Measurements from ENCODE around the gene WDR35.

WDR35 gene

DNA sequence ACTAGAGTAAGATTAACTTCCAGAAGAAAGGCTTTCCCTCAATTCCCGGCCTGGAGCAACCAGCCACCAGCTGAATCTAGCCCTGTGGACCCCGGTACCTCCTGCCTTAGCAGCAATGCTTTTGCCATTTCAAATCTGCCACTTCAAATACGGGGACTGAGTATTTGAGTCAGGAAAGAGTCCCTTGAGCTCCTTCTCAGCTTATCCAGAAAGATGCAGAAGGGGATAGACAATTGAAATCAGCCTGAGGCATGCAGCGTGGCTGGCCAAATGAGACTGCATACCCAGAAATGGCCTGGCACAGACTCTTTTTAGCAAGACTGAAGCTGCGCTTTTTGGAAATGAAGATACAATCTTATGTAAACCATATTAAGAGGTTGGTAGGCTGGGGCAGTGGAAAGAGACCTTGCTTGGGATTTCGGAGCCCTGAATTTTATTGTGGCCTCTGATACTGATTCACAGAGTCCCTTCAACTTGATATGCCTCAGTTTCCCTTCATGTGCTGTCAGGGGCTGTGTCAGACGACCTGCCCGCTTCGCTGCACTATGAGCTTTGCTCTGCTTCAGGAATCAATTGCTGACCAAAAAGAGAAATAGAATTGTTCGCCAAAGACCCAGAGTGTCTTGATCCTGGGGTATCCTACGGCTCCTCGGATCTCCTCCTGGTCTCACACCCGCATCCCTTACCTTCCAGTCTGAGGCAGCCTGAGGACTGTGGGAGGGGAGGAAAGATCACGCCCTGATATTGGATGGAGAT, 21.5 kb upstream of the WDR35 start:
- DNase-seq (ENCODE audit: low spot score): no peak

DNA sequence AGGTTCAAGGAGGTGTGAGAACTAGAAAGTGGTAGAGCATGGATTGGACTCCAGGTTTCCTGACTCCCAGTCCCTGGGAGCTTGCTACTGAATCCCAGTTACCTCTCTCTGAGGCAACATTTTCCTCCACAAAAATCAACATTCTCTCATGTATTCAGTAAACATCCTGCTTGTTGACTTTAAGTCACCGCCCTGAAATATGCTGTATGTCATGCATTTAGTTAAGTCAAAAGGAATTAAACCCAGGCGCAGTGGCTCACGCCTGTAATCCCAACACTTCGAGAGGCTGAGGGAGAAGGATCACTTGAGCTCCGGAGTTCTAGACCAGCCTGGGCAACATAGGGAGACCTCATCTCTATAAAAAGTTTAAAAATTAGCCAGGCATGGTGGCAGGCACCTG, 18.8 kb upstream of the WDR35 start:
- no peak for DNase-seq (ENCODE audit: low spot score)

DNA sequence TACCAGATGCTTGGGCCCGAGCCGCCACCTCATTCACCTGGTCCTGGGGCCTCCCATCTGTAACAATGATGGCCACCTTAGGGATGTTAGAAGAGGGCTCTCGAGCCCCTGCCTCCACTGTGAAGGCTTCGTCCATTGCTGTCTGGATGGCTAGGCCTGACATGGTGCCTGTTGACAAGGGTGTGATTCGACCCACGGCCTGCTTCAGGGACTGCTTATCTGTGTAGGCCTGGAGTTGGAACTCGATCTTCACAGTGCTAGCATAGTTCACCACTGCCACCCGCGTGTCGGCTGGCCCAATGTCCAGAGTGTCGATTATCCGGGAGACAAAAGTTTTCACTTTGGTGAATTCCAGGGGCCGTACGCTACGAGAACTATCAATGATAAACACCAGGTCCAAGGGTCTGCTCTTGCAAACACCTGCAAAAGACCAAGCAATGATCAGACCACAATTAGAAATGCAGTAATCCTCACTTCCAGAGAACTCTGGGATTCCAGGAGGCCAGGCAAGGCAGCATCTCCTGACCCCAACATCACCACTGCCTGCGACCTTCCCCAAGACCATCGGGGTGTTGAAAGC, 16.1 kb upstream of the WDR35 start:
- DNase-seq (ENCODE audit: low spot score): no peak

DNA sequence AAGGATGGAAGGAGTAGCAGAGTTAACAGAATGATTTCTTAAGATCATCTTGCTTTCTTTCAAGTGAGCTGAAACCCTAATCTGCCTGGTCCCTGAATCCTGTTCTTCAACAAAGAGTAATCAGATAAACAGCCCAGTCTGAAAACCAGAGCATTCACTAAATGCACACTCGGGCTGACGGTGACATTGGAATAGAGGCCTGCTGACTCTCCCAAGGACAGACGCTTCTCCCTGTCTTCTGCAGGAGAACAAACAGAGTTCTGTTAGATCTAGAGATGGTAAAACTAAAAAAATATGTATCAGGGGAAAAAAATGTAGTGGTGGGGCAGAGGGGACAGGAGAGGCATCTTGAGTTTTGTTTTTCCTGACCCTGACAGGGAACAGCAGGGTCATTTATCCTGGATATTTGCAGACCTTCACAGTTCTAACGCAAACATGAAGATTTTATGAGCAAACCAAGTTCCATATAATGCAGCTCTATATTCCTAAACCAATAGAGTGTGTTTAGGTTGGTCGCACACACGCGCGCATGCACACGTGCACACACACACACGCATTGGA, 15.2 kb upstream of the WDR35 start:
- DNase-seq (ENCODE audit: low spot score): no peak

DNA sequence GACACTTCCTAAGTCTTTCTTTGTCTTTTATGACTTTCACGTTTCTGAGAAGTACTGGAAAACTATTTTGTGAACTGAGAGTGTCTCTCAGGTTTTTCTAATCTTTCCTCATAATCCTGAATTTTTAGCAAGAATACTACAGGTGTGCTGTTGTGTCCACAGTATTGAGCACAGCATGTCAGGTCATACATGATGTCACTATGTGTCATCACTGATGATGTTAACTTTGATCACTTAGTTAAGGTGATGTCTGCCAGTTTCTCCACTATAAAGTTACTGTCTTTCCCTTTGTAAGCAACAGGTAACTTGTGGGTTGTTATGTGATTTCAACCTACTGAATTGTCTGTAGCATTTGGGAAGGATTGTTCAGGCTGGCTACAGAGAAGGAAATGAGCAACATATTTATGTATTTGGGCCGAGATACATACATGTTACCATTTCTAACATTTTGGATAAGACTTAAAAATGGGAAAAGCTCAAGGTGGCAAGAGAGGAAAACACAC, 11.5 kb upstream of the WDR35 start:
- no peak for DNase-seq (ENCODE audit: low spot score)

DNA sequence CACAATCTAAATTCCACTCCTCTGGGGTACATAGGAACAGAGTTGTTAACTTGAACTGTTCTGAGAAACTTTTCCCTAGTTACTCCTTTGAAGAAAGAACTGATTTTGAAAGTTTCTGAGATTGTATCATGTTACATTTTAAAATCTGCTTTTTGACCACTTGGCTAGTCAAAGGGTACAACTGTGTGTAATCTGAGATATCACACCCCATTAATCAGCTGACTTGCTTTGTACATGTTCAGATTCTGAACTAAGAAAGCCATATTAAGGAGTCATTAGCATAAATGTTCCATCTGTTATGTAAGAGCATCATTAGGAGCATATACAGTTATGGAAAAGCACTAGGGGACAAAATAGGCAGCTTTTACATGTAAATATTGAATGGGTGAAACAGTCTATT, 3.8 kb upstream of the WDR35 start:
- no peak for DNase-seq (ENCODE audit: low spot score)

DNA sequence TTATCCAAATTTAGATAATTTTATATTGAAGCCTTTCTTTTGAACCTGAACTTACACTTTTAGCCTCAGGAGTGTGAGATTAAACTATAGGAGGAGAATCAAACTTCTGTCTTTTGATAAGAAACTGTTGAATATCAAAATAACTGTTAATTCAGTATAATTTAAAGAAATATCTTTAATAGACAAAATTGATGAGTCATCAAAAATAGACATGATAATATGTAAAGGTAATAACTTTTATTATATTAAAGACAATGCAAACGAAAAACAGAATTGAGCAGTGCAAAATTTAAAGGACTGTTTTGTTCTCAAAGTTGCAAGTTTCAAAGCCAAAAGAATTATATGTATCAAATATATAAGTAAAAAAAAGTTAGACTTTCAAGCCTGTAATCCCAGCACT, 2.0 kb upstream of the WDR35 start:
- DNase-seq (ENCODE audit: low spot score): no peak

DNA sequence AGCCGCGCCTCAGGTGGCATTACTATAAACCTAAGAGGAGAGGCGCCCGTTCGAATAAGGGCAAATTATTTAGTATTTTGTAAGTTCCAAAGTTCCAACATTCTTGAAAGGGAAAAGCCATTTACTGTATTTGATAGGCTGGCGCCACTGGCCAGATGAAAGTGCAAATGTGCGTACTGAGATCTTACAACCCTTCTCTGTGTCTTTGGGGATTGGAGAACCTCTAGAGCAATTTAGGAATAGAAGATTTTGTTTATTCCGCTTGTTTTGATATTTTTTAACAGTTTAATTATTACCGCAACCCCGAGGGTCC, 467 bp upstream of the WDR35 start:
- DNase-seq (ENCODE audit: low spot score): no peak

DNA sequence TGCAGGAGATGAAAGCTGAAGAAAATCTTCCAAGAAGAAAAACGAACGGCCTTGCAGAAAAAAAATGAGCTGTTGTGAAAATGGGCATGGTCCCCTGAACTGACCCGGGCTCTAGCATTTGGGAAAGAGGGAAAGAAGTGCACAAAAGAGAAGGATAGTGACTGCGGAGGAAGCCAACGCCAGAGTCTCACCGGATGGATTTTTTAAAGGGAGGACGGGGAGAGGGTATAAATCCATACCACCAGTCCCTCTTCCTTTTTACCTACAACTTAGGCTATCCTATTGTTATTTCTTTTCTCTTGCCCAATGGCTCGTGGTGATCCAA, 601 bp downstream of the WDR35 start:
- no peak for DNase-seq (ENCODE audit: low spot score)

DNA sequence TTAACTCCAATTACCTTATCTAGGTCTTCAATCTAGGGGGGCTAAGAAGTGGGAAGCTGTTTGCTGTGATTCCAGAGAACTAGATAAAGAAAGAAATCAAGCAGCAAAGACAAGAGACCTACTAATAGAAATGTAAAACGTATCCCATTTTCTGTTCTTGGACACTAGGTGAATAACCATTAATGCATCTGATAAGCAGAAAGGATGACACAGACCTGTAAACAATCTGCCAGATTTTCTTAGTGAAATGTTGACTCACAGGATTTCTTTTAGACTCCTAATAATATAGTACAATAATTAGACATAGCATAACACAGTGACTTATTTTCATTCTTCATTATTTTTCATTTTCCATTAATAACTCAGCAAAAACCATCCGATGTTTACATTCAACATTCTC, 1.3 kb downstream of the WDR35 start:
- DNase-seq (ENCODE audit: low spot score): no peak

DNA sequence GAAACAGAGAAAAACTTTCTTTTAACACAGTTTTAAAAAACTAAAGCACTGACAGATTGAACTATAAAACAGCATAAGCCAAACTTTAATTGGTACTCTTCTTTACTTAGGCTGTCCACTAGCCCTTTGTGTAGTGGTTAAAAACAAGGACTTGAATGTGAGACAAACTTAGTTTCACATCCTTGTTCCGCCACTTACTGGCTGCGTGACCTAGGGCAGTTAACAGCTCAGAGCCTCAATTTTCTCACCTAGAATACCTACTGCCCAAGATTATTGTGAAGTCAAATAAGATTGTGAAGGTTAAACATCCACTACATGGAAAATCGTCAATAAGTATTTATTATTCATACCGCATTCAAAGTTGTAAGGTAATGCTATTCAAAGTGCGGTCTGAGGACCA, 2.0 kb downstream of the WDR35 start:
- no peak for DNase-seq (ENCODE audit: low spot score)

DNA sequence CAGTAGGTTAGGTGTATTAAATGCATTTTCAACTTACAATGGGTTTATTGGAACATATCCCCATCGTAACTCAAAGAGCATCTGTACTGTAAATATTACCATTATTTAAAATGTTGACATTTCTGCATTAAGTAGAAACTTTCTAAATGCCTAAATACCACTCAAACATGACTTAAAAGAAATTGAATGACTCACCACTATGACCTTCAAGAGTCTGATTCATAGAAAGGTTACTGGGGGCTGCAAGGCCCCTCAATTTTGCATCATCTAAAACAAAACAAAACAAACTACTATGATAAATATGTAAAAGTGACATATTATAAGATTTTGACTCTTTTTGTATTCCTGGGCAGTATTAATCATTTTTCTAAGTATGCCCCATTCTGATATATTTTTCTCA, 7.6 kb downstream of the WDR35 start:
- DNase-seq (ENCODE audit: low spot score): no peak

DNA sequence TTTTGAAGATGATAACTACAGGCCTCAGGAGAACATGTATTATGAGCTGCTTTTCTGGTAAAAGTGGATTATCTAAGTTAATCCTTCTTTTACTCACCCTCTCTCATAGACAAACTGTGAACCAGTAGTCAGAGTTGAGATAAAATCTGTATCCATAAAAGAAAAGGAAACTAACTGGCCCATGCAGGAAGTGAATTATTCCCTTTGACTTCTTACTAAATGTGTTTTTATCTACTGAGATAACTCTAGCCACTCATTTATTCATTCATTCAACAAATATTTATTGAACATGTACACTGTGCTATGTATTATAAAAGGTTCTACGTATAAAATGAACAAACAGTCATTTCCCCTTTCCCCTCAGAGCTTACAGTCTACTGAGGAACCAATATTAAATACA, 10.0 kb downstream of the WDR35 start:
- no peak for DNase-seq (ENCODE audit: low spot score)

DNA sequence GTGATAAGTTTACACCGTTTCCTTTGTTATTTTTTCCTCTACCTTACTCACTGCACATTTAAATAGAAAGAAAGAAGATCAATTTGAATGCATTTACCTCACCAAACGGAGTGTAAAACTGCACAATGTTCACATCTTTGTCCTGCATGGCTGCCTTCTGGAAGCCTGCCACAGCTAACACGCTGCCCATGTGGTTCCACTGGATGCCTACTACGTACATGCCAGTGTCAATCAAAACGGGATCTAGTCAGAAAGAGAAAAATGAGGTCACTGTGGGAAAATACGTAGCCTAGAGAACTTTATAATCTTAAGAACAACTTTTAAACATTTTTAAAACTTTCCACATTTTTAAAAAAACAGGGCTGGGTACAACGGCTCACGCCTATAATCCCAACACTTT, 16.4 kb downstream of the WDR35 start:
- DNase-seq (ENCODE audit: low spot score): no peak

DNA sequence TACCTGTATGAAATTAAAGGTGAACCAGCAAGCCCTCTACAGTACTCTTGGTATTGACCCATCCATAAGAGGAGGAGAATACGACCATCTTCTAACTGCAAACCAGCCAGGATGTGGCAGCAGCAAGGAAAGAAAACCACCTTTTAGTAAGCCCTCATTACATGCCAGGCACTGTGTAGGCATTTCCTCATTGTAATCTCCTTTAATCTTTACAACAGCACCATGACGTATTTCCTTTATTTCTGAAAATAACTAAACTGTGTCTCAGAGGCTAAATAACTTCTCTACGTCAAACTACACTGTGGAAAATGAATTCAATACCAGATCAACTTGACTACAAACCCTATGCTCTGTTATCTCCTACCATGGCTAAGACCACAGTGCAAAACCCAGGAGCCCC, 18.2 kb downstream of the WDR35 start:
- DNase-seq (ENCODE audit: low spot score): no peak

DNA sequence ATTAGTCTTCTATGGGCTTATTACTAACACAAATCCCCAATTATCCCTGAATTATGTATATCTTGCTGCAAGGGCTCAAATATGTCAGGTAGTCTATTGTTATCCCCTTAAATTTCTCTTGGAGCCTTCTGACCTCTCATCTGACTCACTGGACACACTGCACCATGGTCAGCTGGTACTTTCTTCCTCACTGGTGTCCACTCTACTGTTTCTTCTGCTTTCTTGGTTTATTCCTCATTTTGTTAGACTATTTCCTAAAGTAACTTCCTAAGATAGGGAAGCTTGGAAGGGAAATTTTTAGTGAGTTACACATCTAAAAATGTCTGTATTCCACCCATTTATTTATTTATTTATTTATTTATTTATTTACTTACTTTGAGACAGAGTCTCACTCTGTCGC, 26.5 kb downstream of the WDR35 start:
- no peak for DNase-seq (ENCODE audit: low spot score)

DNA sequence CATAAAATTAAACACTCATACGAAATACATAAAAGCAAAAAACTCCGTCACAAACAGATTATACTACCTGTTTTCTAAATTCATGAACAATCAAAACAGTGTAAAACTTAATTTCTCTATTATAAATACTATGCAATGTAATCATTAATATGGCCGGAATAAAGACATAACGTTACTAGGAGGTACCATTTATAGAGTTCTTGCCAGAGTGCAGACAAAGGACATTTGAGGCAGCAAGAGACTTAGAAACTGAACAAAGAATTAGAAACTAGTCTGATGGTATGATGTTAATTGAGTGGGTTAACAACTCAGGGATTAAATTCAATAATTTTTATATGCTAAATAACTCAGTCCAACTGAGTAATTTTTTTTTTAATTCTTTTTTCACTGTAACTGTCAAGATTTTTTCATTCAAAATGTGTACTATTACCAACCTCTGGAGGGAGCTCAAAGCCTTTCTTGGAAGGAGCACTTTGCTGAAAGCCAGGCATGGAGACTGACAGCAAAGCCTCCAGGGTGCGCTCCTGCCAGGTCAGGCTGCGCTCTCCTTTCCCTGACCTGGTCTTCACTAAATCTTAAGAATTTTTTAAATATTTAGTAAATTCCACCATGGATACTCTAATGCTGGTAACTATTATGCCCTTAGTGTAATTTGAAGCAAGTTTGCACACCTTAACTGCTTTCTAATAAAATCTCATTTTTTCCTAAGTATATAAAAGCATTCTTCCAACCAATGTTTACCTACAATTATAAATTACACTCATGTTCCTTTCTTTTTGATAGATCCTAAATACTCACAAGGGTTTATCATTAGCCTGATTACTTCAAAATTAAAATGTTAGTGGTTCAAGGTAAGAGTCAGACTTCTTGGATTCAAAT, 34.1 kb downstream of the WDR35 start:
- peak; percentile 73 for DNase-seq (ENCODE audit: low spot score)

DNA sequence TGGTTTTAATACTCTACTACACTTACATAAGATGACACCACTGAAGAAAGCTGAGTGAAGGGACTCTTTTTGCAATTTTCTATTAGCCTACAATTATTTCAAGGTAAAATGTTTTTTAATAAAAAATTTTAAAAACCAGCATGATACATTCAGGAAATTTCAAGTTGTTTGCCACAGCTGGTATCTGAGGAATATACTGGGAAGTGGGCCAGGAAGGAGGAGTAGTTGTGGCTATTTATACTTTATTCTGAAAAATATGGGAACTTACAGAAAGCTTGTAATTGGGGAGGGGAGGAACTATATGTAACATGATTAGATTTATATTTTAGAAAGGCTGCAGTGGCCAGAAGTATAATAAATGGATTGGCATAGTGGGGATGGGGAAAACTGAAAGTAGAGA, 40.8 kb downstream of the WDR35 start:
- no peak for DNase-seq (ENCODE audit: low spot score)

DNA sequence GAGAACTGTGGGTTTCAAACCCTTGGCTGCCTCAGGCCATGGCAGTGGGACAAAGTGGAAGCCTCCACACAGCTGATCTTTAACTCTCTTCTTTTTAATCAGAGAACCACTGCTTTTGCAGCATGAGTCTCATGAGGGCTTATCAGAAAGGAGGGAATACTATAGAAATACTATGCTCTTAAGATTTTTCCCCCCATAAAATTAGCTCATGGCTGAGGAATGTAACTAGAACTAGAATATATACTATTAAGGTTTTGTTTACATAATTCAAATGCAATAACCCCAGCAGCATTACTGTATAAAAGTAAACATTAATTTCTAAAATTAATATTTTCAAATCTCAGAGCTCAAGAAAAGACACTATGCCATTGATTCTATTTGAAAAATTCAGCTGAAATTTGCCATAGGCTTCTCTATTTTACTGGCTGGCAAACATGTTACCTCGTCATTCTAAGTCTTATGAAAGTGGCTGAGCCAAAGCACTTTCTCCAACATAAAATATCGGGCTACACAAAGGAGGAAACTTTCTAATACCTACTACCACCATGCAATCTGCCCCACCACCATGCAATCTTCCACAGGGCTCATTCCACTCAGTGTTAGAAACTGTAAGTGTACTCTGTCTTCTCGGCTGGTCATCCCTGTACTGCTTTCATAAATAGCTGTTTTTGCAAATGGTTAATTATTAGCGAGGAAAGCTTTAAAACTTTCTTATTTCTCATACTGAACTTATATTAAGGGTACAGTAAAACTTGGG, 42.5 kb downstream of the WDR35 start:
- no peak for DNase-seq (ENCODE audit: low spot score)

DNA sequence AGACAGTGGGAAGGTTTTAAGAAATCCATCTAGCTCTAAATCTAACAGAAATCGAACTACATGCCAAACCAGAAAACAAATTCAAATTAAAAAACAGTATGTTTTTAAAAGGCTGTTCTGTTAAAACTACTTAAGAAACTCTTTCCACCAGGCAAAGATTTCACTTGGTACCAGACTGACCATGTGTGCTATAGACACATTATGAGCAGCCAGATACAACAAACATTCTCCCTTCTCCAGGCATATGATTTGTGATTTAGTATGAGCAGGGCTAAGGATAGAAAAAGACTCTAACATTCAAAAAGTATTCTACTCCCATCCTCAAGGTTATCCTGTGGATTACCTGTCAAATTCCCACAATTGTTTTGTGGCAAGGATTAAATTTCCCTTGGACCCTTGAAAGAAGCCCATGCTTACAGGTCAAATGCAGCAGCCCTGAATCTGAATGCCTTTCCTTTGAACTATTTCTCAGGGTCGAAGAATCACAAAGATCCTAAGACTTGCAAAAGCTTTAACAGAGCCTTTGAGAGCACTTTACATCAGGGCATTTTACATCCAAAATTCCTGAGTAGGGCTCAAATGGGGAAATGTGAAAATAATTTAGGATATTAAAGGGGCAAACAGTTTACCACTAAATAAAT, 45.6 kb downstream of the WDR35 start:
- no peak for DNase-seq (ENCODE audit: low spot score)

DNA sequence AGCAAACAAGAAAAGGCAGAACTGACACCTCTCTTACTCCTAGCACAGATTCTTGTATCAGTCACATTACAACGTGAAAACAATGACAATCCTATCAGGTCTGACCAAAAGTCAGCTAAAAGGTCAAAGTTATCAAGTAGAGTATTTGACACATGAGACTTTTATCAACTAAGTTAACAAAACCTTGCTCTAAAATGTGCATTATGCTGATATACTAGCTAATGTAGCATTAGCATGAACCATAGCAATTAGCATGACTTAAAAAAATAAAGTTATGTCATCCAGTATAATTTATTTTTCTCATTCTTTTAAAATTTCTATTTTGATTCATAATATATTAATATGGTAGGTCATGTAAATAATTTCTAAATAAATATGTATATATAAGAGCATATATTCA, 46.7 kb downstream of the WDR35 start:
- DNase-seq (ENCODE audit: low spot score): no peak

DNA sequence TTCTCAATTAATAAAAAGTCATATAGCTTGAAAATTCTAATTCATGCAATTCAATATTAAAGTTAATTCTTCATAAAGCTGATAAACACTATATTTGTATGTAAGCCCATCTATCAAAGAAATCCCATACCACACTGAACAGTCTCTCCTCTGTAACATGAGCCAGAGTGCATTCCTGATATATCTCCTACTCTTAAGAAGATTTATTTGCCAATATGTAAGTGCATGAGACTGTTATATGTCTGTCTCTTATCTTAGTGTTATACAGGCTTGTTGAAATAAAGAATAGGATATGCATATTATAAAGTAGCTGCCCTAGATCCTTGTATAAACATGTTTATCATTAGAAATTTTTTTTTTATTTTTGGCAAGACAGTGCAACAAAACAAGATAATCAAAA, 47.7 kb downstream of the WDR35 start:
- no peak for DNase-seq (ENCODE audit: low spot score)
